HepG2 (cell line): ENCODE measurements around the gene UVSSA. TPM values are rescaled to one million over a fixed set of nuclear protein-coding genes. Genes with fewer than 3 reads are reported as not detected.

Experiments used
- ATAC-seq: fragments of 200-7000 bp; cut with Tn5 transposase; 3 replicates; pipeline ENCODE4 v1.9.1; 2020; ENCODE audit warnings: mild to moderate bottlenecking, moderate library complexity
- BruUV-seq: library from RNA; stranded (reverse); fragments of 400-500 nt; replicated peaks from 2 replicates; lab custom pipeline; 2021; lab: Mats Ljungman, UMichigan
- CTCF ChIA-PET: fragments of 300-600 bp; formaldehyde crosslinking; extraction: SDS; loops from one replicate; lab custom pipeline; 2021; ENCODE audit warnings: low total read pairs, inconsistent platforms, low intra/inter-chr PET ratio; lab: Yijun Ruan, JAX
- POLR2A ChIA-PET: fragments of 350-600 bp; sonication (Branson Sonifier 250); formaldehyde crosslinking; loops from one replicate; lab custom pipeline; 2020; ENCODE audit warnings: antibody characterized with exemption, inconsistent platforms; lab: Yijun Ruan, JAX
- DNase-seq: peaks from one replicate; pipeline ENCODE4 v3.0.0-alpha.2; 2015; ENCODE audit warnings: low spot score
- FAIRE-seq: peaks from 3 replicates; lab custom pipeline; 2011; peaks lifted over from hg19 to GRCh38; lab: Jason Lieb, UNC
- H2AFZ ChIP-seq: one replicate; pipeline ENCODE4 v1.6.1; 2011; ENCODE audit warnings: low read length, inconsistent platforms
- H3K27ac ChIP-seq: fragments of 300-600 bp; 3 replicates; pipeline ENCODE4 v1.8.0; 2011; ENCODE audit warnings: mixed run types, mild to moderate bottlenecking, mixed read lengths, low read length, inconsistent platforms; ENCODE audit not compliant: insufficient read depth; ENCODE audit errors: extremely low read length
- H3K27me3 ChIP-seq, 2 experiments: fragments of 200-600 bp in 1 of 2; 2 replicates in 1 of 2; 3 replicates in 1 of 2; pipeline versions ENCODE4 v1.6.0 to v1.8.0; 2011; ENCODE audit warnings: low read length in 2 of 2, mild to moderate bottlenecking in 2 of 2, moderate library complexity in 2 of 2, inconsistent platforms in 1 of 2; ENCODE audit not compliant: insufficient read depth in 2 of 2, control insufficient read depth in 1 of 2
- H3K36me3 ChIP-seq, 2 experiments: fragments of 200-600 bp in 1 of 2; replicated peaks in 1 of 2; 2 replicates in 1 of 2; 3 replicates in 1 of 2; pipeline versions ENCODE4 v1.5.1 to v1.8.0; 2011; ENCODE audit warnings: low read length in 2 of 2, inconsistent platforms in 1 of 2; ENCODE audit not compliant: insufficient read depth in 2 of 2, control insufficient read depth in 1 of 2
- H3K4me1 ChIP-seq: 2 replicates; pipeline ENCODE4 v1.5.1; 2012; ENCODE audit warnings: low read length, inconsistent platforms; ENCODE audit not compliant: insufficient read depth
- H3K4me2 ChIP-seq: 2 replicates; pipeline ENCODE4 v1.6.0; 2011; ENCODE audit warnings: low read depth, low read length, inconsistent platforms
- H3K4me3 ChIP-seq, 3 experiments: fragments of 200-600 bp in 1 of 3; sonication (generic), shearing (Covaris generic) in 1 of 3; replicated peaks in 1 of 3; 2 replicates each; pipeline ENCODE4 v1.5.1; 2011 to 2016; ENCODE audit warnings: low read length in 3 of 3, inconsistent platforms in 2 of 3, low read depth in 2 of 3, mild to moderate bottlenecking in 2 of 3, control low read depth in 1 of 3, mixed read lengths in 1 of 3; ENCODE audit not compliant: insufficient read depth in 1 of 3
- H3K79me2 ChIP-seq: one replicate; pipeline ENCODE4 v1.6.1; 2011; ENCODE audit warnings: low read length, inconsistent platforms; ENCODE audit not compliant: insufficient read depth
- H3K9ac ChIP-seq: 2 replicates; pipeline ENCODE4 v1.6.0; 2011; ENCODE audit warnings: mild to moderate bottlenecking, low read depth, low read length, inconsistent platforms; ENCODE audit not compliant: insufficient read depth
- H3K9me3 ChIP-seq: 2 replicates; pipeline ENCODE4 v1.5.1; 2012; ENCODE audit warnings: mild to moderate bottlenecking, low read length
- H4K20me1 ChIP-seq: 2 replicates; pipeline ENCODE4 v1.6.0; 2011; ENCODE audit warnings: inconsistent platforms, mild to moderate bottlenecking, low read length, moderate library complexity; ENCODE audit not compliant: insufficient read depth
- ARID5B ChIP-seq: IDR thresholded peaks from 2 replicates; pipeline ENCODE4 v1.4.0; 2020; ENCODE audit warnings: mild to moderate bottlenecking, missing genetic modification reagents
- CREB1 ChIP-seq, 2 experiments: fragments of 450-650 bp in 1 of 2; IDR thresholded peaks; 2 replicates each; pipeline ENCODE4 v1.6.1; 2016 to 2017; ENCODE audit warnings: control low read depth in 1 of 2, mild to moderate bottlenecking in 1 of 2, missing compliant biosample characterization in 1 of 2, missing genetic modification characterization in 1 of 2
- EED ChIP-seq: sonication (generic); formaldehyde crosslinking; IDR thresholded peaks from 2 replicates; pipeline ENCODE4 v1.5.0; 2020; ENCODE audit warnings: mild to moderate bottlenecking, missing genetic modification reagents
- FOSL2 ChIP-seq: sonication (generic); formaldehyde crosslinking; IDR thresholded peaks from 2 replicates; pipeline ENCODE4 v1.4.0; 2020; ENCODE audit warnings: missing genetic modification reagents
- IKZF5 ChIP-seq: IDR thresholded peaks from 2 replicates; pipeline ENCODE4 v1.6.1; 2018; ENCODE audit warnings: missing genetic modification reagents, mild to moderate bottlenecking, missing compliant biosample characterization
- MXI1 ChIP-seq: IDR thresholded peaks from 3 replicates; pipeline ENCODE4 v1.6.1; 2012; ENCODE audit warnings: low read depth, low read length, inconsistent platforms, borderline replicate concordance
- SAP130 ChIP-seq: IDR thresholded peaks from 2 replicates; pipeline ENCODE4 v1.6.1; 2016; ENCODE audit warnings: low read depth
- ZBTB33 ChIP-seq: sonication (generic); formaldehyde crosslinking; IDR thresholded peaks from 2 replicates; pipeline ENCODE4 v1.4.0; 2020; ENCODE audit warnings: missing genetic modification reagents
- ZBTB38 ChIP-seq: sonication (generic); formaldehyde crosslinking; IDR thresholded peaks from 2 replicates; pipeline ENCODE4 v1.5.1; 2020; ENCODE audit warnings: mild to moderate bottlenecking, missing genetic modification reagents
- ZNF3 ChIP-seq: IDR thresholded peaks from 2 replicates; pipeline ENCODE4 v1.7.0; 2017; ENCODE audit warnings: inconsistent platforms
- ZNF629 ChIP-seq: sonication (generic); formaldehyde crosslinking; conservative IDR thresholded peaks from 2 replicates; pipeline ENCODE4 v1.5.0; 2020; ENCODE audit warnings: missing genetic modification reagents
- ZNF770 ChIP-seq: sonication (generic); formaldehyde crosslinking; IDR thresholded peaks from 2 replicates; pipeline ENCODE4 v1.5.0; 2020; ENCODE audit warnings: mild to moderate bottlenecking, missing genetic modification reagents
- ZSCAN21 ChIP-seq: sonication (generic); formaldehyde crosslinking; IDR thresholded peaks from 2 replicates; pipeline ENCODE4 v1.8.0; 2022; ENCODE audit warnings: mild to moderate bottlenecking, missing genetic modification reagents, moderate library complexity, borderline replicate concordance
- WGBS: methylation state at CpG from one replicate; pipeline ENCODE4 v1.1.6; 2017; ENCODE audit warnings: low lambda C conversion rate; 5-methylcytosine and 5-hydroxymethylcytosine counted together
- in situ Hi-C: cut with HindIII; loops from 2 replicates; pipeline ENCODE4 v1.10.0; 2017; ENCODE audit warnings: low pct_unique_long_range_greater_than_20kb; ENCODE audit not compliant: extremely low pct_ligation_motif_present
- intact Hi-C: fragments of 100-400 bp; cut with micrococcal nuclease; formaldehyde crosslinking; loops from one replicate; pipeline ENCODE4 v1.10.0; 2022; ENCODE audit not compliant: unreplicated experiment
- polyA plus RNA-seq, 8 experiments: library from polyadenylated mRNA; depleted of rRNA in 3 of 8; stranded (reverse) in 7 of 8; unstranded in 1 of 8; fragments of >200 nt; fragmentation: Illumina TruSeq in 4 of 8; extraction: Trizol in 4 of 8; gene quantifications; 2 replicates each; pipeline versions ENCODE4 v1.2.1 to v1.2.3, GENCODE V29; 2011 to 2016; ENCODE audit warnings: low read depth in 4 of 8, missing spikeins in 1 of 8, mixed read lengths in 1 of 8; ENCODE audit not compliant: insufficient read depth in 1 of 8
- total RNA-seq, 5 experiments: library from RNA; depleted of rRNA; stranded (reverse); fragments of >200 nt; fragmentation: Illumina TruSeq; extraction: Trizol; gene quantifications; 2 replicates each; pipeline ENCODE4 v1.2.3, GENCODE V29; 2016; ENCODE audit warnings: low read depth in 1 of 5

Gene UVSSA
- total and polyA plus RNA-seq, 2 of the 13 experiments (the other 11 are each of a cell fraction or from before 2014, with no cell fraction given): 4.6 to 8.4 TPM

GRCh38 chr4:1337376-1337831 is 9.6 kb upstream of the UVSSA start:
- H3K4me3 ChIP-seq: no peak overlapping the region
- ChIA-PET POLR2A (no interaction called here), CTCF (no interaction called here)
- intact Hi-C loops: no loop called here
- H3K9ac ChIP-seq: no peak overlapping the region
- H3K4me1 ChIP-seq: no peaks in the 10 kb centered on the region
- H3K27ac ChIP-seq: no peak overlapping the region
- no peaks in the 10 kb centered on the region for H3K79me2 ChIP-seq
- TF ChIP-seq ZNF3 (CRISPR knock-in tag): no peak
- TF ChIP-seq EED: no peak
- TF ChIP-seq ZNF770: no peak
- peak; percentile 96 for TF ChIP-seq ZBTB38 (CRISPR knock-in tag)
- TF ChIP-seq ZNF629 (CRISPR knock-in tag): no peak
- peak; percentile 1; the same call in 1 of the 3 replicates for TF ChIP-seq MXI1
- peak; percentile 98 for TF ChIP-seq ZBTB33 (CRISPR knock-in tag)
- TF ChIP-seq CREB1 (IDR thresholded peaks at IDR 0.05): peak; percentile 44; the same call in 1 of the 2 replicates
- no peak for TF ChIP-seq CREB1 (CRISPR knock-in tag; IDR thresholded peaks at IDR 0.05)
- TF ChIP-seq SAP130 (CRISPR knock-in tag): 0 out of 2 replicates have a peak, but pooled peaks have one; percentile 13
- TF ChIP-seq FOSL2: peak; percentile 81
- no peak for TF ChIP-seq ARID5B (CRISPR knock-in tag)
- peak; percentile 80 for TF ChIP-seq ZSCAN21 (CRISPR knock-in tag)
- peak; percentile 49; the same call in 1 of the 2 replicates for TF ChIP-seq IKZF5 (CRISPR knock-in tag)
- no peak overlapping the region for H3K4me2 ChIP-seq
- no peaks in the 10 kb centered on the region for H3K9me3 ChIP-seq
- no peaks in the 10 kb centered on the region for H4K20me1 ChIP-seq
- in situ Hi-C loops: no loop called here
- no peaks in the 10 kb centered on the region for H3K27me3 ChIP-seq
- DNase-seq: peak; percentile 29
- H2AFZ ChIP-seq: no peak overlapping the region
- peaks cover 24 to 72% of the 10 kb centered on the region in 2 experiments for H3K36me3 ChIP-seq
- ATAC-seq: peak; percentile 59
- no TSS peak for BruUV-seq
- WGBS: 89% methylated on average over 11 of the region's 11 CpGs
- no peak for FAIRE-seq
